Left forelimb (tissue), 1 donor: Measurements from ENCODE around the gene ANTXR1.

Experiments used
- DNase-seq: peaks from one replicate; pipeline ENCODE4 v3.0.0-alpha.2; 2018; ENCODE audit warnings: low spot score

The ANTXR1 gene

DNA sequence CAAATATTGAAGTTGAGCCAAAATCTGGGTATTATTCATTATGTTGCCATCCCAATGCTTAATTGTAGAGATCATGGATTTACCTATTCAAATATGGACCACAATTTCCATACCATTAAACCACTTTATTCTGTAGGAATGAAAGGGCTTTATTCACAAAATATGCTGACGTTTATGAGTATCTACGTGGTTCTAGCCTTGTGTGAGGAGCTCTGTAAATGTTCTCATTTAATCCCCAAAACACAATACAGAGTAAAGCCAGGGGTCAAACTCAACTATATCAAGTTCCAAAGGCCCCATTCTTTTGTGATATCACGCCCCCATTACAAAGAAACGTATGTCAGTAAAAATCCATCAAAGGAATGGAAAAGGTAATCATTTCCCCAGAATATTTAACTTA, 61.9 kb downstream of the ANTXR1 start:
- DNase-seq, result no peak

DNA sequence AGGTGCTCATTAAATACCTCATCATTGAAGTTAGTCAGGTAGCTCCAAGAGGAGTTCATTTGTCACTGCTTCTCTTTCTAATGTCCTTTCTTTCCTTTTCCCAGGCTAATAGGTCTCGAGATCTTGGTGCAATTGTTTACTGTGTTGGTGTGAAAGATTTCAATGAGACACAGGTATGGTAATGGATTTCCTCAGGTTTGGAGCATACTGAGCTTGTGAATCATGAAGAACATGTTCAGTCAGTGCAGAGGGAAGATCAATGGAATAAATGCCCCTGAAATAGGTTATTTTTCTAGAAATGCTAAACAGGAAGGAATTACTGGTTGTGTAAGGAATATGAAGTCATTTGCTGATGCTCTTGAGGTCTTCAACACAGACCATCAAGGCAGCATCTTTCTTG, 62.5 kb downstream of the ANTXR1 start:
- DNase-seq, result no peak

DNA sequence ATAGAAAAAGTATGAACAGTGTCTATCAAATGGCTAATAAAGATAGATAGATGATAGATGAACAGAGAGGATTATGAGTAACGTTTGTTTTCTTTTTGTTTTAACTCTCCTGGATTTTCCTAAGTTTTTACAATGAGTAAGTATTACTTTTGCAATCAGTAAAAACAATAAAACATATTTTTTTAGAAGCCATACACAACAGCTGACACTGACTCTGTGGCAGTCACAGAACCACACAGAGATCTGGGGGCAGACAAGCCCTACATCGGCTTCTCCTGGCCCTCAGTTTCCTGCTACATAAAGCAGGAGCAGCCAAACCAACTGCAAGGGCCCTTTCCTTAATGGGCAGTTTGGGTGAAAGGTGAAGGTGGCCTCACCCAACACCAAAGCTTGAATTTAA, 63.6 kb downstream of the ANTXR1 start:
- DNase-seq, result no peak

GRCh38 chr2:69077252-69077950, 64.4 kb downstream of the ANTXR1 start:
- DNase-seq, result no peak

DNA sequence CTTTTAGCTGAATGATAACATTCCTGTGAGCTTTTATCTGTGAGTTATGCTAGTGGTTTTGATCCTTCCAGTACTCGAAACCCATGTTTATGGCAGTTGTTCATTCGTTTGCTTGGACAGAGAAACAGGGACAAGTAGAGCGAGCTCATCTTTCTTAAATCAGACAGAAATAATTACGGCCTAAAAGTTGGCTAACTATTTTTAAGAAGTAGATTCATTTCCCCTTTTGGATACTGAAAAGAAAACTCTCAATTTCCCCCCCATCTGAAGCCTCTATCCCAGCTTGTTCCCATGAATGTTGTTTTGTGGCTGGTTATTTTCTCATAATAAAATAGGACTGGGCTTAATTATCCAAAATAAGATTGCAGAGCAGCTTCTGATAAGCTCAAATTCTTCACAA, 67.1 kb downstream of the ANTXR1 start:
- no peak for DNase-seq

GRCh38 chr2:69081001-69081580, 68.1 kb downstream of the ANTXR1 start:
- no peak for DNase-seq

- no peak for DNase-seq
These were observed 68.8 kb downstream of the ANTXR1 start for GRCh38 chr2:69081757-69082156.

DNA sequence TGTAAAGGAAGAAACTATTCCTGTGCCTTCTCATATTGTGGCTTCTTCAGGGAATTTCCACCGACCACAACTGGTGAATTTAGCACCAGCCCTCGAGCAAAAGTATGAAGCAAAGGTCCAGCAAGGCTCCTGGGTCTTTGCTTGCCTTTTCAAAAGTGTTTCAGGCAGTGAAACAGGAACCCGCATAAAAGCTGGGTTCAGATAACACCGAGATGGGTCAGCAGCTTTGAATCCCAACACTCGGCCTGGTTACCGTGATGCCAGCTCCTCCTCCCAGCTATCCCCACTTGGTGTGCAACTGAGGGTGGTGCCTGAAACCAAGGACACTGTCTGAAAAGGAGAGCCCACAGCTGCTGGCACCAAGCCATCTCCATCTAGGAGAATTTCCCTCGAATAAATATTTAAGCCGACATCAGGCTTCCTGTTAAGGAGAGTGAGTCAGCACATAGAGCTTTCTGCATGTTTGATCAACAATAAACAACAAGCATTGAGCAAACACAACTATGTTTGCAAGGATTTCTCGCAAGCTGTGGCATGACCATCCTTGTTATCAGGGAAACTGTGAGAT, 69.5 kb downstream of the ANTXR1 start:
- no peak for DNase-seq

GRCh38 chr2:69083235-69083748, 70.3 kb downstream of the ANTXR1 start:
- no peak for DNase-seq

- DNase-seq, result no peak
These were observed 71.5 kb downstream of the ANTXR1 start for GRCh38 chr2:69084492-69084891.

GRCh38 chr2:69086466-69086865, 73.5 kb downstream of the ANTXR1 start:
- DNase-seq, result no peak

DNA sequence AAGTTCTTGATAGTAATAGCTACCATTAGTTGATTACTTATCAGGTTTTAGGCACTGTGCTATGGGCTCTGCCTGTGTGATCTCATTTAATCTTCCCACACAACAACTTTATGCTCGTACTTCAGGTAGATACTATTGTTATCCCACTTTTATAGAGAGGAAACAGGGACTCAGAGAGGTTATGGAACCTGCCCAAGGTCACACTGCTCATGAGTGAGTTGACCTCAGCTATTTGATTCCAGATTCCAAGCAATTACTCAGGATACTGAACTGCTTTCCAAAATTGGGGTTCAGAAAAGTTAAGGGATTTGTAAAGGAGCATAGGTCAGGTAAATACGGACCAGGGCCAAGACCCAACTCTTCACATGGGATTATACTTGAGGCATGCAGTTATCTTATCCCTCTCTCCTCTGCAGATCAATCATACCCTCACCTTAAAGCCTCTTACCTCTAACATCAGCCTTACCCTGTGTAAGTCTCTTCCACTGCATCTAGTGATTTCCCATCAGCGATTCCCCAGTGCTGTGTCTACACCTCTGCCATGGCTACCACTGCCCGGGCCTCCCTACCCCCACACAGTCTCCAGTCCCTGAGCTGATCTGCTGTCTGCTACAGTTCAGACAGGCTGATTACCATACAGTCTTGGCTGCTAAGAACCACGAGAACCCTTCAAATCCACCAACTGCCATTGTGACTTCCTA, 74.4 kb downstream of the ANTXR1 start:
- no peak for DNase-seq

DNA sequence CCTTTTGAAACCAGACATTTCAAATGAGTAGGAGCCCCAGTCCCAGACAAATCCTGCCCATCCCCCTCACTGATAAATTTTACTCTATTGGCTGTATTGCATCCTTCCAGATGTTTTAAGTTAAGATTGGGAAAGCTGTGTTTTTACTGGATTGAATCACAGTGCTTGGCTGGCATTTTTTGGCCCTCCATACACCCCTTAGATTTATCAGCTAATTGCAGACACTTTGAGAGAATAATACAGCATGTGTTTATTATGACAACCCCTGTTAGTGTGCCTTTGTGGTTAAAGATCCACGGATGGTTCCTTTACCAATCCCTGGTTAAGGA, 74.9 kb downstream of the ANTXR1 start:
- no peak for DNase-seq

DNA sequence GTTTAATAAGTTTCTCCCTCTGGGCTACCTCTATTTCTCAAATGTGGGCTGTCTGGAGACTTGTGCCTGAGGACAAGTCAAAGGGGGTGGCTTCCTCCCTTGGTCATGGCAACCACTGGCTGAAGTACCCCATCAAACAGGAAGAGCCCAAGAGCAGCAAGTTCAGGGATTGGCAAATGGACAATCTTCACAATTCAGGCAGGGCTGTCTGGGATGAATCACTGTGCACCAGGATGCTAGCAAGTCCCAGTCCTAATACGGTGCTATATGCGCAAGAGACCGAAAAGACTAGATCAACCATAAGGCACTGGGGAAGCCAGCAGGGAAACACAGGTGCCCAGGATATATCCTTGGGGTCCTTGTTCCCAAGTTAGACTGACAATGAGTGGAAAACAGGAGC, 75.5 kb downstream of the ANTXR1 start:
- DNase-seq, result no peak

GRCh38 chr2:69089266-69089665, 76.3 kb downstream of the ANTXR1 start:
- DNase-seq, result no peak

DNA sequence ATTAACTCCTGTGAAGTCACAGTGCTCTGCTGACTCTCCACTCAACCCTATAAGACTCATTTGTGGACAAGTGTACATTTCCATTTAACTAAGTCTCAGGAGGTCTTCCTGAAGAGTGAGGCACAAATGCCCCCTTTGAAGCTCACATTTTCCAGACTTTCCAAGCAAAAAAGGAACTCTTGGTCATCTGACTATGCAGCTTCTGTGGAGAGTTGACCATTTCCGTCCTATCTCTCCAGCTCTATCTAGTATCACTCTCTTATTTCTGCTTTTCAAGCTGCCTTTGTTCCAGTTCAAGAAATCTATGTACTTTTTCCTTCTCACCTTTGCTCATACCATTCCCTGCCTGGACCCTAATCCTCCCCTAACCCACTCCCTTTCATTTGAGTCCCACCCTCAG, 77.0 kb downstream of the ANTXR1 start:
- no peak for DNase-seq

GRCh38 chr2:69090820-69091219, 77.8 kb downstream of the ANTXR1 start:
- no peak for DNase-seq

GRCh38 chr2:69092857-69093256, 79.9 kb downstream of the ANTXR1 start:
- DNase-seq, result no peak

DNA sequence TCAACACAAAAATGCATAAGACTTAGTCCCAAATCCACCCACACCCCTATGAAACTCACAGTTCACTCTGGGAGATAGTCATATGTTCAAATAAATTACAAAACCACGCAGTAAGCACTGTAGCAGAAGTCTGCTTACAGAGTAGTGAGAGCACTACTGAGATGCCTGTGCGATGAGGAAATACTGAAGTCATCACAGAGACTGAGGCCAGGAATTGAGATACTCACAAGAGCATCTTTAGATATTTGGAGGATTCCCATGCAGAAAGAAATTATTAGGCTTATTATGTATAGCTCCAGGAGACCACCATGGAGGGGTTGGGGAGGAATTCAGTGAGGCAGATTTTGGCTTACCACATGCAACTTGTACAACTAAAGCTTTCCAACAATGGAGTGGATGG, 82.3 kb downstream of the ANTXR1 start:
- no peak for DNase-seq

GRCh38 chr2:69096326-69097095, 83.5 kb downstream of the ANTXR1 start:
- DNase-seq, result no peak

GRCh38 chr2:69097148-69097610, 84.2 kb downstream of the ANTXR1 start:
- no peak for DNase-seq
